Stimulated activated CD4-positive, alpha-beta T cell treated with anti-CD3 and anti-CD28 coated beads, Interleukin-12 subunit alpha, Interleukin-12 subunit beta, amount 100 ng/mL, for 24 hours (primary cell): ENCODE results near the gene USP15.
"Not testable (repeated sequence)": the region's sequence is repeated elsewhere in the genome, so short reads cannot be mapped to it uniquely, and the experiment has no call there.

Experiments
- DNase-seq, 2 experiments: peaks; one replicate each; pipeline ENCODE4 v3.0.0-alpha.2; 2020; ENCODE audit warnings: low read depth in 2 of 2

The USP15 gene

GRCh38 chr12:62323386-62323785 is 63.2 kb downstream of the USP15 start:
- DNase-seq, result no peak

- no peak for DNase-seq
Observed at GRCh38 chr12:62328296-62328921, 68.2 kb downstream of the USP15 start.

- DNase-seq, result no peak
Observed at GRCh38 chr12:62331306-62331705, 71.1 kb downstream of the USP15 start.

- no peak for DNase-seq
Observed at GRCh38 chr12:62332598-62332997, 72.4 kb downstream of the USP15 start.

- DNase-seq, result no peak
Observed at GRCh38 chr12:62335057-62335456, 74.9 kb downstream of the USP15 start.

- DNase-seq, result no peak
Observed at GRCh38 chr12:62335796-62336195, 75.6 kb downstream of the USP15 start.

GRCh38 chr12:62337643-62338042 is 77.4 kb downstream of the USP15 start:
- DNase-seq, result not testable (repeated sequence)

GRCh38 chr12:62342614-62343303 is 82.6 kb downstream of the USP15 start:
- not testable (repeated sequence) for DNase-seq

- not testable (repeated sequence) for DNase-seq
Observed at GRCh38 chr12:62343304-62344120, 83.3 kb downstream of the USP15 start.

GRCh38 chr12:62344731-62345556 is 84.7 kb downstream of the USP15 start:
- DNase-seq, result not testable (repeated sequence)

- no peak for DNase-seq
Observed at GRCh38 chr12:62345667-62346066, 85.5 kb downstream of the USP15 start.

- DNase-seq, result no peak
Observed at GRCh38 chr12:62346817-62347216, 86.6 kb downstream of the USP15 start.

- DNase-seq, result no peak
Observed at GRCh38 chr12:62347922-62348650, 87.9 kb downstream of the USP15 start.

GRCh38 chr12:62350554-62350953 is 90.3 kb downstream of the USP15 start:
- DNase-seq, result no peak

GRCh38 chr12:62351326-62351725 is 91.1 kb downstream of the USP15 start:
- no peak for DNase-seq

- no peak for DNase-seq
Observed at GRCh38 chr12:62361048-62361447, 100.8 kb downstream of the USP15 start.

GRCh38 chr12:62363506-62363905 is 103.3 kb downstream of the USP15 start:
- no peak for DNase-seq

- DNase-seq, result not testable (repeated sequence)
Observed at GRCh38 chr12:62364697-62365096, 104.5 kb downstream of the USP15 start.

GRCh38 chr12:62365846-62366245 is 105.6 kb downstream of the USP15 start:
- DNase-seq, result not testable (repeated sequence)

- DNase-seq, result not testable (repeated sequence)
Observed at GRCh38 chr12:62368430-62369223, 108.4 kb downstream of the USP15 start.
